HTERT RPE-1 (cell line): Measurements from ENCODE around the gene CALML5.

ENCODE experiments used
- in situ Hi-C: fragments of 300-500 bp; cut with MboI; formaldehyde crosslinking; loops from 4 replicates; pipeline ENCODE4 v1.14.3; 2020; ENCODE audit warnings: low sequenced_read_pairs

CALML5 gene

DNA sequence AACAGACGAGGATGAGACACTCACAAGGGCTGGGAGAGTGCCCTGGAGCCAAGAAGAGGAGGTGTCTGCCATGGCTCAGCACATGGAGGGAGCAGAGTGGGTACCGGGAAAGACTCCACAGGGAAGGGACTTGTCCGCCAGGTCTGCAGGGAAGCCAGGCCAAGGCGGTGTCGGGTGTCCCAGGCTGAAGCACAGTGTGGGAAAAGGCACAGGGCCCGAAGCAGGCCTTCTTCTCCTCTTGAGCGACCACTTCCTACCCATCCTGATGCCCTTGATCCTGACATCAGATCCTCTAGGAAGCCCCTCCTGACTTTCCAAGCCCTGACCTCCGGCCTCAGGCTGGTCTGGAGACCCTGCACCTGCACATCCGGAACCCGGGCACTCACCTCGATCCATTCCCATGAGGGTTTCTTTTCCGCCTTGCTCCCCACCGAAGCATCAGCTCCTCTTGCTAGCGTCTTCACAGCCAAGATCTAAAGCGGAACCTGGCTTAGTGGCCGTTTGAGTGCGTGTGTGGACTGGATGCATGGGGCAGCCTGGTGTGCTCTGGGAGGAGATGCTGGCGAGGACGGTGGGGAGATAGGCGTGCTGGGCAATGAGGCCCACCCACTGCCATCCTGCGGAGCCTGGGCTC is 33.8 kb upstream of the CALML5 start:
- in situ Hi-C loops = no loop called here

DNA sequence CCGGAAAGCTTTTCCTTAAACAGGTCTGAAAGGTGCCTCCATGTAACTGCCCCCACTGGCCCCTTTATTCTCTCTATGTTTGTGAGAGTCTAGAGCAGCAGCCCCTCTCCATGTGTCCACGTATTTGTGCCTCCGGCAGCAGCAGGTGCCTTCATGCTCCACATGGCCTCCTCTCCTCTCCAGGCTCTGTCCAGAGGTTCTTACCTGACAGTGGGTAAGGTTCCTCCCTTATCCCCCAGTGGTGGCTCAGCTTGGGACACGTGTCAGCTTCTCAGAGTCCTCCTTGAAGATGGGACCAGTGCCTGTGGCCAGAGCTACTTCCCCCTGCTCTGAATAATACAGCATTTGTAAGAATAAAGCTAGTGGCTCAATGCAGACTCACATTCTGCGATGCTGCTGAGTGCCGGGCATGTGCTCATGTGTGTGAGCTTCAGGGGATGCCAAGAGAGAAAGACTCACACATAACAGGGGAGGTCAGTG is 33.3 kb upstream of the CALML5 start:
- in situ Hi-C loops = no loop called here

DNA sequence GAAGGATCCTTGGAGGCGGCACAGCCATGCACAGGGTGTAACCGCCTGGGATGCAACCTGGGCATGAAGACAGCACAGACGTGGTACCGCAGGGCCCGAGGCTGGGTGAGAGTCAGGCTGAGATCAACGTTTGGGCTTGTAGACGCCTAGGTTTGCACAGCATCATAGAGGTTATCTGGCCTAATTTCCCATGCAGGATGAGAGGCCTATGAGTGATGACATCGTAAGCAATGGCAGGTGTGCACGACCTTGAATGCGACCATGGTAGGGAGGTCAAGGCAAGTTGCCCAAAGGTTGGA is 32.9 kb upstream of the CALML5 start:
- in situ Hi-C loops = no loop called here

DNA sequence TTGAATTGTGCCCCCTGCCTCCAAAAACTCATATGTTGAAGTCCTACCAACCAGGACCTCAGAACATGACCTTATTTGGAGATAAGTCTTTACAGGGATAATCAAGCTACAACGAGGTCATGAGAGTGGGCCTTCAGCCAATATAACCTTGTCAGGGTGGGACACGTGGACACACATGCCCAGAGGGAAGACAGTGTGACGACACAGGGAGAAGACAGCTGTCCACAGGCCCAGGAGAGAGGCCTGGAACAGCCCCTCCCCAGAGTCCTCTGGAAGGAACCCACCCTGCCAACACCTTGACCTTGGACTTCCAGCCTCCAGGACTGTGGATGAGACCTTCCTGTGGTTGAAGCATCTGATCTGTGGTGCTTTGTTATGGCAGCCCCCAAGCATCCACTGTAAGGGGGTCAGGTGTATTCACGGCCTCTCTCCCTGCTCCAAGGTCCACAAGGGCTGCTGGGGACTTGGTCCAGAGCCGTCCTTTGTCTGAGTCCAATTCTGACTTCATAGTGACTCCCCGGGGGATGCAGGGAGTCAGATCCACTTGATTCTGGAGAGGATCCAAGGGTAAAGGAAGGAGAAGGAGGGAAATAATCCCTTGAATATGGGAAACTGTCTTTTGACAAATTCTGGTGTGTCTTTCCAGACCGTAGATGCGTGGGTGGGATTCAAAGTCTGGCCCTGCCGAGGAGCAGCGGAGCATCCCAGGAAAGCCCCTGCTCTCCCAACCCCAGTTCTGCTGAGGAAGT is 32.4 kb upstream of the CALML5 start:
- in situ Hi-C loops = no loop called here

DNA sequence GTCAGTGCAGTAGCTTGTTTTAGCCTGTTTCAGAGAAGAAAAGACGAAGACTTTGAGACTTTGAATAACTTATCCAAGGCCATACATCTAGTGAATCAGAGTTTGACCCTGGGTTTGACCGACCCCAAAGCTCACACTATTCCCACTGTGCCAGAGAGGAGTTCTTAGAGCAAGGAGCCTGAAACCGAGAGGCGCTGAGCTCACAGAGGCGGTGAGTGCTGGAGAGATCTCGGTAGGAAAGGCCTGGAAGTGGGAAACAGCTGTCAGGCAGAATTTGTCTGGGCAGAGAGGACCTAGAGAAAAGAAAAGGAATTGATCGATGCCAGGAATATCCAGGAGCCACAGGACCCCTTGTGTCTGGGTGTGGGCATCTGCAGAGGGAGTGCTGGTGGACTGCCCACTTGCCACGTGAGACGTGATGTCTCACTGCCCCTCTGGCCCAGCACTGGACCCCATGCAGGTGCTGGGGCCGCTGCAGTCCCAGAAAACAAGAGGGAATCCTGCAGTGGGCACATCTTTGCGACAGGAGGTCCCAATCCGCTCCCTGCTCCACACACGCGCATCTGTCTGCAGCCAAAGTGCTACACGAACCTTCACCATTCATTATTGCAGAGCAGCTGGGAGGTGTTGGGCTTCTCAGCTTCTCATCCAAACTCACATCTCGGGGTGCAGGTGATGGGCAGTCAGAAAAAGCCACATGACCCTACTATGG is 31.6 kb upstream of the CALML5 start:
- in situ Hi-C loops = no loop called here

DNA sequence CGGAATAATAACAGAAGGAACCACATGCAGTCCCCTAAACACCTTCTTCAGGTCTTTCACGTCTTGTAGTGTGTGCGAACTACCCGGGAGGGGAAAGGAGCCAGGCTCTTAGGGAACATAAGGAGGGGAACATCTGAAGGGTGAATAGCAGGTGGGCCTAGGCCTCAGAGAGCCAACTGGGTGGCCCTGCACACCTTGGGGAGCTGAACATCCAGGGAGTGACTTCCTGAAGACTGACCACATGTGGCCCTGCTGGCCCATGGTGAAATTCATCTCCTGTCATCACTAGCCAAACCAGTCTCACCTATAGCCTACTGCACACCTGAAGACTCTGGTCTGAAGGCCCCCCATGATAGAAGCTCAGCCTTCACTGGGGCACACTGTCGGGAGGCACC is 31.0 kb upstream of the CALML5 start:
- in situ Hi-C loops = no loop called here

DNA sequence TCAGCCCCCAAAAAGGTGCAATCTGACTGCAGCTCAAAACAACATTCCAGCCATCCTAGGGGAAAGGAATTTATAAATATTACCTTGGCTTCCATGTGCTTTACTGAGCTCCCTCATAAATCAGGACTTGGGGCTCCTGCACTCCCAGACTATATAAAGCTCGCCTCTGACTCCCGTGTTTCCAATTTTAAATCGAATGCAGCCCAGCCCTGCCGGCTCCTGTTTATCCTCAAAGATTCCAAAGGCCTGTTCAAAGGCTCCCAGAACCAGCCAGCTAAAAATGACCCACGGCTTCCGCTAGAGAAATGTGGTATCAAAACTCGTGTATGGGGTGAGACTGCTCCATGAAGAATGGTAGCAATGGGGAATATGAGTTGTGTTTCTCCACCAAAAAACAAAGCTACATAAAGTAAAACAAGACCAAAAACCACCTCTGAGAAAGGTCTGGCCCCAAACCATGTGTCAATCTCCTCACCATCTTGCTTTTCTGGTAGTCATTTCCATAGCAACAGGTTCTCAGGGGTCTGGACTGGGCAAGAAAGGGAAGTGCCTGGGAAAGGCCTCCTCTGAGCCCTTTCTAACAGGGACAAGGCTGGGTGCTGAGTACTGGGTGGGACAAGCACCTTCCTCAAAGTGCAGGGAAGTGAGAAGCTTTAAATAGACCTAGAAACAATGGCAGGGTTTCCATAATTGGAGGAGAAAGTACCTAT is 30.5 kb upstream of the CALML5 start:
- in situ Hi-C loops = no loop called here

DNA sequence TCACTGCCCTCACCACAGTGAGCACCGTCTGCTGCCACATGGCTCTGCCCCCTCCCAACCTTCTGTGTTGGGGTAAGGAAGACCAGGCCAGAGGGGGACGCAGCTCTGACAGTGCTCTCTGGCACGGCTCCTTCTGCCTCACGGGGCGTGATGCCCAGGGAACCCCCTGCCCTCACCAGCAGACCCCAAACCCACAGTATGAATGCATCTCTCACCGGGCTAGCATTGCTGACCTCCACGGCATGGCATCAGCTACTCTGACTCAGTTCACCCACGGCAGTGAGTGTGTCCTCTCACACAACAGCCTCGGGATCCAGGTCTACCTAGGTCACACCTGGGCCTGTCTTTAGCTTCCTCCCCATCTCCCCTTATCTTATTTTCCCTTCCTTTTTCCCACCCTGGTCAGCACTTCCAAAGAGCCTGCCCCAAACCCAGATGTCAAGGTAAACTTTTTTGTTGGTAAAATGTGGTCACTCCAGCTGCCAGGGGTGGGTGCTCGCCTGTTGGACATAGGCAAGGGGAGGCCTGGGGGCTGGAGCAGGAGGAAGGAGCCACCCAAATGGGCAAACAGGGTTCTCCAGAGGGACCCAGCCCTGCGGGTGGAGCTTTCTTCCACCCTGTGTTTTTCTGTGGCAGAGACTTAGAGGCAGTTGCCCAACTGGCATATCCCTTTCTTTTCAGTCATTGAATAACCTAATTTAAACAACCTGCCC is 29.8 kb upstream of the CALML5 start:
- in situ Hi-C loops = no loop called here

DNA sequence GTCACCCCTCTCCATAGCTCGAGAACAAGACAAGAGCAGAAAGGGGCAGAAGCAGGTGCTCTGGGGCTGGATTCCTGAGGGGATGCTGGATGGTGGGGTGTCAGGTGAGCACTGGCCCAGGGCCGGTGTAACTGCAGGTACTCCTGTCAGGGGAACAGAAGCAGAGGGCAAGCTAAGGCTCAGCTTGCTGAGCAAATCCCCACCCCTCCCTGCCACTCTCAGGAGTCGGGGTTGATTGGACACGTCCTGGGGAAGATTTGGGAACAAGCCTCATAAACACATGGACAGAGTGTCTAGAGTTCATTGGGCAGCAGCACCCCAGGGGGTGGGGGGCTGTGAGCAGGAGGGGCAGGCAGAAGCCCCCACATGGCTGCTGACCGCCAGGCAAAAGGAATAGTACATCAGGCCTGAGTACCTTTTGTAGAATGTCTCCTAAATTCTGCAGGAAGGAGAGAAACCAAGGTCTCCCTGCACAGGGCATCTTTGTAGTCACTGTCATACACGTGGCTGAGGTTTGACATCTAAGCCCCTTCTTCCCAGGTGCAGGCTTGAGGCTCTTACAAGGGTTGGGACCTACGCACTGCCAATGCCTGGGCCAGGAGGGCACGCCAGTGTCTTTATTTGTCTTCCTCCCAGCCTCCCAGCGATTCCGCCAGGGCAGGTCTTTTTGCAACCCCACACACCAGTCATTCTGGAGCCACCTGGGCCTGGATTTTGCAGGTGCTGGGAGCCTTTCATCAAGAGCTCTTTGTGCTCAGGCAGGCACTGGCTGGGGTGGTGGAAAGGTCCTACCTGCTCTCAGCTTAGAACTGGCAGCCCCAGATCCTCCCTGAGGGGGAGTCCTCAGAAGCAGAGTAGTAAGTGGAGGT is 28.2 kb upstream of the CALML5 start:
- in situ Hi-C loops = no loop called here

DNA sequence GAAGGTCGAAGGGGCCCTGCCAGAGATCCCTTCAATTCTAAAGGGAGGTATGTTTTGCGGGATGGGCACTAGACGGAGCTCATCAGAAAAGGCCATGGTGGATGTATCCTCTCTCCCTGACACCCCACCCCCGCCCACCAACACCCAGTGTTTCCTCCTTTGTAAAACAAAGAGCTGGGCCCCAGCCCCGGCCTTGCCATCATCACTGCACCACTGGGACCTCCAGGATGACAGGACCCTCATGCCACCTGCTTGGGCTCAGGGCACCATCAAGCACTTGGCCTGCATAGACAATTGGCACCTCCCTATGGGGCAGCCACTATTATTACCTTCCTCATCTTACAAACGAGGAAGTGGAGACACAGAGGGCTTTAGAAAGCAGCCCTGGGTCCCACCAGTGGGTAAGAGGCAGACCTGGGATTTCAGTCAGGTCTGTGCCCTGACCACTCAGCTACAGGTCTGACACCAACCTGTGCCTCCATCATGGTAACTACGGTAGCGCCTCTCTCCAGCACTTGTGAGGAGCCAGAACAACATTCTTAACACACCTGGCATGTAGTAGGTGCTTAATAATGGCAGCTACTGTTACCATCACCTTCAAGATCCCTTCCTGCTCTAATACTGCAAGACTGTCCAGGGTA is 27.4 kb upstream of the CALML5 start:
- in situ Hi-C loops = no loop called here

DNA sequence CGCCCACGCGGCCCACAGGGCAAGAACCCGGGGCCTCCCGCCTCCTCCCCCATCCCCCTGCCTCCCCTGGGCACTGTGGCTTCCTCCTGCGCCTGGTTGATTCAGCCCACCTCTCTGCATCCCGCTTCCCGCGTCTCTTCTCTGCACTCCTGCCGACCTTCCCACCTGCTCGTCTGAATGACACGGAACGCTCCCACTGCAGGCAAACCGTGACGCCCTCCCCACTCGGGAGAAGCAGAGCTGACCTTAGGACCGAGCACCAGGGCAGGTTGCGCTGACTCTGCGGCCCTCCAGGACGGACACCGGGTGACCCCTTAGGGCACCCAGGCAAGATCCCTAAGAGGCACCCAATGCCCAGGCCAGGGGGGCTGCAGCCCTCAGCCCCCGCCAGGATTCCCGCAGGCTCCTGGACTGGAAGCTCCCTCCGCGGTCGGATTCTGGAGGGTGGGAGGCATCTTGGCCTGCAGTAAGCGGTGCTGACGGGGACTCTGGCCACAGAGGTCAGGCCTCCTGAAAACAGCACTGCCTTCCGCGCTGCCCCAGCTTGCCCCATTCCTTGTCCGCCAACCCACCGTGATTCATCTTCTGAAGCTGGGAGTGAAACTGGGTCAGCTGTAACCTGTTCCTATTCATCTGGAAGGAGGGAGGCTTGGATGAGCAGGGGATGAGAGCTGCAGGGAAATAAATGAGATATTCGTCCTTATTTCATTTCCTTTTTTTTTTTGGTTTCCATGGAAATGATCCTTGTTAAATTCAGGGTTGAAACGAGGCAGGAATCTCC is 26.4 kb upstream of the CALML5 start:
- in situ Hi-C loops = no loop called here

DNA sequence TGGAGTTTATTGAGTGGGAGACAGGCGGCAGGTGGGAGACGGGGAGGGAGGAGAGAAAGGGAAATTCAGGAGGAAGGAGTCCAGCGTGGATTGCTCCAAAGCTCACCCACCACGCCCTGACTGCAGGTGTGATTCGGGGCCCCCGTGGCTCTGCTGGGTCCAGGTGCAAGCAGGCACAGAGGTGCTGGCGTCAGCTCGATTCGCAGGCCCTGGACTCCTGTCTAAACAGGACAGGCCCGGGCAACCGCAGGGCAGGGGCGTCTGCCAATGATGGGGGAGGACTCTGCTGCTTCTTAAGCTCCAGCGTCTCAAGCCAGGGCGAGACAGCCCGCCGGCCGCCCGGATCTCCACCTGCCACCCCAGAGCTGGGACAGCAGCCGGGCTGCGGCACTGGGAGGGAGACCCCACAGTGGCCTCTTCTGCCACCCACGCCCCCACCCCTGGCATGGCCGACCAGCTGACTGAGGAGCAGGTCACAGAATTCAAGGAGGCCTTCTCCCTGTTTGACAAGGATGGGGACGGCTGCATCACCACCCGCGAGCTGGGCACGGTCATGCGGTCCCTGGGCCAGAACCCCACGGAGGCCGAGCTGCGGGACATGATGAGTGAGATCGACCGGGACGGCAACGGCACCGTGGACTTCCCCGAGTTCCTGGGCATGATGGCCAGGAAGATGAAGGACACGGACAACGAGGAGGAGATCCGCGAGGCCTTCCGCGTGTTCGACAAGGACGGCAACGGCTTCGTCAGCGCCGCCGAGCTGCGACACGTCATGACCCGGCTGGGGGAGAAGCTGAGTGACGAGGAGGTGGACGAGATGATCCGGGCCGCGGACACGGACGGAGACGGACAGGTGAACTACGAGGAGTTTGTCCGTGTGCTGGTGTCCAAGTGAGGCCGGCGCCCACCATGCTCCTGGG is 25.5 kb upstream of the CALML5 start, which contains the start of gene CALML3:
CALML3 (plus strand) TSS at position 321 of the 920 bp plus-strand sequence; CDS start at position 446, 125 bp downstream.
- in situ Hi-C loops = no loop called here

DNA sequence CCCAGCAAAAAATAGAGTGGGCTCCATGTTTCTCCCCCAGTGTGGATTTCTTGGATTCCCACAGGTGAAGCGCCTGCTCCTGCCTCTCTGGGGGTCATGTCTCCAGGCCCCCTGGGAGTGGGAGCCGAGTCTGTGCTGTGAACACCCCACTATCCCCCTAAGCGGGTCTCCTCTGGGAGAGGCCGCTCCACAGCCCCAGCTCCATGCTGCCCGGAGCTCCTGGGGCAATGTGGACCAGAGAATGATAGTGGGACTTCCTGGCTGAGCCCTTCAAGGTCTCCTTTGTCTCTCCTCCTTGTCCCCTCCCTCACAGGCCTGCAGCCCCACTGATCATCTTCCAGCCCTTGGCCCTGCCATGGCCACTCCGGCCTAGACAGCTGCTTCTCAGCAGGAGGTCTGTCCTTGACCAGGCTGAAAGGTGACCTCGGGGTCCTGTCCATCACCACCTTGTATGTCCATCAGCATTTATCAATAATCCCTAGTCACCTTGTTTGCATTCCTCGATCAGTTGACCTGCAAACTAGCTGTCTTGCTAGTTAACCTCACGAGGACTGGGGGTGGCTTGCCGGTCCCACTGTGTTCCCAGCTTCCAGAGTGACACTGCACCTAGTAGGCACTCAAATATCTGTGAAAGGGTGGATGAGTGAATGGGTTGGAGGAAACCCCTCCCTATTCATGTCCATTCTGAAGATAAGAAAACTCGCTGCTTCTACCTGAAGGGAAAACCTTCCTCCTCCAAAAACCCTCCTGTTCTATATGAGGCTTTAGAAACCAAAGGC is 24.6 kb upstream of the CALML5 start:
- in situ Hi-C loops = no loop called here

DNA sequence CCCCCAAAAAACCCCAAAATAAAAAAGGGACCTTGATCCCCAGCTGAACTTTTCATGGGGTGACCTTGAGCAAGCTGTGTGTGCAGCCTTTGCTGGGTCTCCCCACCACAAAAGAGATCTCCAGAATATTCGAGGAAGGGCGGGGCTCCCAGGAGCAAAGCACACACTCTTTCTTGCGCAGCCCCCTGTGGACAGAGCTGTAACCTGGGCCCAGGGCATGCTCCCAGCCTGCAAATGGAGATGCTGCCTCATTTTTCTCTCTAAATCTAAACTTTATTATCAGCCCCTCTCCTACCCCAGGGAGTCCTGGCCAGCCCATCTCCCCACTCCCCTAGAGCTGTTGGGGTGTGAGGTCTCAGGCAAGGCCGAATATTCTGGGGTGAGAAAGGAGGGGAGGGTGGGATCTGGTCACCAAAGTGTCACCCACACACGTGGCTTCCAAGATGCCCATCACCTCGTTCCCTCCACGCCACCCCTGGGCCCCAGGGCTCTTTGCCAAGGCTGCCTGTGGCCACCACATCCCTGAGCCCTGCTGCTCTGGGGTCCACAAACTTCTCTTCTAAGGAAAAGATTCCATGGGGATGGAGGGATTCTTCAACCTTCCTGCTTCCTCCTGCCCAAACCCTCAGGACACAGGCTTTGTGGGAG is 23.7 kb upstream of the CALML5 start:
- in situ Hi-C loops = no loop called here

DNA sequence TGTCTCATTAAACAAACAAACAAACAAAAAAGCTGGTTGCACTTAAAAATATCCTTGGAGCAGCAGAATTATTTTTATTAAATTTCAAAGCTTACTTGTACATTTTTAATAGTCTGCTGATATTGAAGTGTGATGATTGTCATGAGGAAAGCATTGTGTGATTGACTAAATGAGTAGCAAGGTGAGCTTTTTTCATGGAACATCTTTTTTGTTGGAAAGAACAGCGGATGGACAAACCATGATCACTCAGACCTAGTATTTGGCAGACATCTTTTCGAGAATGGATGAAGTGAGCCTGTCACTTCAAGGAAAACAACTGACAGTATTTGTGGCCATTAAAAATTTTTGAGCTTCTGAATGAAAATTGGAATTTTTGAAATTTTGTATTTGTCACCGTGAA is 19.7 kb upstream of the CALML5 start:
- in situ Hi-C loops = no loop called here

DNA sequence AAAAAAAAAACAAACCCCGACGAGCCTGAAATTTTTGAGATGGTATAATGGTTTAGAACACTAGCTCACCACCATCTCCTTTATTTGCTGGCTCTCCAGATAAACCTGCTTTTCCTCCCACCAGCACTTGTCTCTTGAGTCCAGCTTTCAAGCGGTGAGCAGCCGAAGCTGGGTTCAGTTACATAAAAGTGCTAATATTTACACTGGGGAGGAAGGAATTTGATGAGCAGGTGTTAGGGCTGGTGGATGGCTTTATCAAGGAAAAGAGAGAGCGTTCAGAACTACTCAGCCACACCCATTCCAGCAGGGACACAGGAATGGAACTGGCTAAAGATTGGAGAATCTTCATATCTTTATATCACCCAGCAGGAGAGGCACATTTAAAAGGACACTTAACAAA is 18.8 kb upstream of the CALML5 start:
- in situ Hi-C loops = no loop called here
